Measurements from ENCODE around the gene TMEM178A. TPM values are rescaled to one million over a fixed set of nuclear protein-coding genes. Genes with fewer than 3 reads are reported as not detected.

TMEM178A gene
- total RNA-seq, 1 donor from 2014 or later, result 28.7 TPM

GRCh38 chr2:39679805-39680204 is 14.1 kb downstream of the TMEM178A start:
- no peaks in the 10 kb centered on the region for H3K36me3 ChIP-seq (ENCODE audit: insufficient read depth, low read length)
- H3K27me3 ChIP-seq (ENCODE audit: insufficient read depth, low read length), result no peaks in the 10 kb centered on the region
- no peaks in the 10 kb centered on the region for H4K20me1 ChIP-seq (ENCODE audit: insufficient read depth, low read length)
- H3K4me2 ChIP-seq (ENCODE audit: low read length), result no peak overlapping the region
- H3K4me1 Mint-ChIP-seq (ENCODE audit: low read depth, unreplicated experiment), result peaks cover 27% of the 10 kb centered on the region
- no peak overlapping the region for H2AFZ ChIP-seq (ENCODE audit: low read depth, low read length)
- TF ChIP-seq CTCF (IDR thresholded peaks at IDR 0.05; ENCODE audit: insufficient read depth, low read depth, low read length) (no peak), EZH2 (IDR thresholded peaks at IDR 0.05; ENCODE audit: insufficient read depth, low read length) (no peak)
- no peak overlapping the region for H3K4me3 ChIP-seq (ENCODE audit: insufficient read depth, low read depth, low read length)
- H3K9me3 Mint-ChIP-seq (ENCODE audit: unreplicated experiment), result peaks cover 6% of the 10 kb centered on the region
- H3K36me3 Mint-ChIP-seq (ENCODE audit: low read depth, unreplicated experiment), result peaks cover 15% of the 10 kb centered on the region
- no peaks in the 10 kb centered on the region for H3K27me3 Mint-ChIP-seq (ENCODE audit: low read depth, unreplicated experiment)
- FAIRE-seq (no peak), DNase-seq (ENCODE audit: low read depth) (no peak)
- no peaks in the 10 kb centered on the region for H3K9me3 ChIP-seq (ENCODE audit: insufficient read depth, low read depth, low read length)
- H3K9ac ChIP-seq (ENCODE audit: low read length), result no peak overlapping the region
- no peak overlapping the region for H3K4me3 Mint-ChIP-seq (ENCODE audit: unreplicated experiment)
- no peak overlapping the region for H3K27ac ChIP-seq (ENCODE audit: low read depth, low read length)
- H3K27ac Mint-ChIP-seq (ENCODE audit: unreplicated experiment), result no peak overlapping the region
- H3K4me1 ChIP-seq (ENCODE audit: insufficient read depth, low read length), result no peaks in the 10 kb centered on the region
- no peaks in the 10 kb centered on the region for H3K79me2 ChIP-seq (ENCODE audit: insufficient read depth, low read length)

GRCh38 chr2:39682066-39682692 is 16.5 kb downstream of the TMEM178A start:
- Mint-ChIP-seq H3K9me3 (ENCODE audit: unreplicated experiment) (peaks cover 6% of the 10 kb centered on the region), H3K4me3 (ENCODE audit: unreplicated experiment) (no peak overlapping the region), H3K27me3 (ENCODE audit: low read depth, unreplicated experiment) (no peaks in the 10 kb centered on the region), H3K4me1 (ENCODE audit: low read depth, unreplicated experiment) (peaks cover 38% of the 10 kb centered on the region), H3K27ac (ENCODE audit: unreplicated experiment) (no peak overlapping the region), H3K36me3 (ENCODE audit: low read depth, unreplicated experiment) (peaks cover 8% of the 10 kb centered on the region)
- no peaks in the 10 kb centered on the region for H4K20me1 ChIP-seq (ENCODE audit: insufficient read depth, low read length)
- FAIRE-seq (no peak), DNase-seq (ENCODE audit: low read depth) (no peak)
- no peak overlapping the region for H3K9ac ChIP-seq (ENCODE audit: low read length)
- H3K4me3 ChIP-seq (ENCODE audit: insufficient read depth, low read depth, low read length), result no peak overlapping the region
- H3K27ac ChIP-seq (ENCODE audit: low read depth, low read length), result no peak overlapping the region
- no peak overlapping the region for H2AFZ ChIP-seq (ENCODE audit: low read depth, low read length)
- H3K4me2 ChIP-seq (ENCODE audit: low read length), result no peak overlapping the region
- H3K9me3 ChIP-seq (ENCODE audit: insufficient read depth, low read depth, low read length), result no peaks in the 10 kb centered on the region
- TF ChIP-seq EZH2 (IDR thresholded peaks at IDR 0.05; ENCODE audit: insufficient read depth, low read length) (no peak), CTCF (IDR thresholded peaks at IDR 0.05; ENCODE audit: insufficient read depth, low read depth, low read length) (no peak)
- H3K36me3 ChIP-seq (ENCODE audit: insufficient read depth, low read length), result no peaks in the 10 kb centered on the region
- no peaks in the 10 kb centered on the region for H3K79me2 ChIP-seq (ENCODE audit: insufficient read depth, low read length)
- no peaks in the 10 kb centered on the region for H3K27me3 ChIP-seq (ENCODE audit: insufficient read depth, low read length)
- H3K4me1 ChIP-seq (ENCODE audit: insufficient read depth, low read length), result no peaks in the 10 kb centered on the region

- TF ChIP-seq CTCF (IDR thresholded peaks at IDR 0.05; ENCODE audit: insufficient read depth, low read depth, low read length) (no peak), EZH2 (IDR thresholded peaks at IDR 0.05; ENCODE audit: insufficient read depth, low read length) (no peak)
- no peaks in the 10 kb centered on the region for H4K20me1 ChIP-seq (ENCODE audit: insufficient read depth, low read length)
Measured at GRCh38 chr2:39683022-39683699, 17.4 kb downstream of the TMEM178A start.

More at GRCh38 chr2:39683022-39683699, 17.4 kb downstream of the TMEM178A start:
- Mint-ChIP-seq H3K27ac (ENCODE audit: unreplicated experiment) (no peak overlapping the region), H3K36me3 (ENCODE audit: low read depth, unreplicated experiment) (no peaks in the 10 kb centered on the region), H3K9me3 (ENCODE audit: unreplicated experiment) (peaks cover 4% of the 10 kb centered on the region), H3K4me1 (ENCODE audit: low read depth, unreplicated experiment) (peaks cover 39% of the 10 kb centered on the region), H3K4me3 (ENCODE audit: unreplicated experiment) (no peak overlapping the region), H3K27me3 (ENCODE audit: low read depth, unreplicated experiment) (no peaks in the 10 kb centered on the region)
- no peak overlapping the region for H3K9ac ChIP-seq (ENCODE audit: low read length)
- no peaks in the 10 kb centered on the region for H3K36me3 ChIP-seq (ENCODE audit: insufficient read depth, low read length)
- no peak overlapping the region for H2AFZ ChIP-seq (ENCODE audit: low read depth, low read length)
- H3K9me3 ChIP-seq (ENCODE audit: insufficient read depth, low read depth, low read length), result no peaks in the 10 kb centered on the region
- no peak overlapping the region for H3K4me2 ChIP-seq (ENCODE audit: low read length)
- no peak overlapping the region for H3K4me3 ChIP-seq (ENCODE audit: insufficient read depth, low read depth, low read length)
- no peak for FAIRE-seq
- H3K79me2 ChIP-seq (ENCODE audit: insufficient read depth, low read length), result no peaks in the 10 kb centered on the region
- no peaks in the 10 kb centered on the region for H3K4me1 ChIP-seq (ENCODE audit: insufficient read depth, low read length)
- DNase-seq (ENCODE audit: low read depth), result no peak
- no peaks in the 10 kb centered on the region for H3K27me3 ChIP-seq (ENCODE audit: insufficient read depth, low read length)
- no peak overlapping the region for H3K27ac ChIP-seq (ENCODE audit: low read depth, low read length)
